Effector CD4-positive, alpha-beta T cell (primary cell): ENCODE results near the gene TNIK.

Source experiments
- DNase-seq: peaks from one replicate; pipeline ENCODE4 v3.0.0-alpha.2; 2020

Gene TNIK

DNA sequence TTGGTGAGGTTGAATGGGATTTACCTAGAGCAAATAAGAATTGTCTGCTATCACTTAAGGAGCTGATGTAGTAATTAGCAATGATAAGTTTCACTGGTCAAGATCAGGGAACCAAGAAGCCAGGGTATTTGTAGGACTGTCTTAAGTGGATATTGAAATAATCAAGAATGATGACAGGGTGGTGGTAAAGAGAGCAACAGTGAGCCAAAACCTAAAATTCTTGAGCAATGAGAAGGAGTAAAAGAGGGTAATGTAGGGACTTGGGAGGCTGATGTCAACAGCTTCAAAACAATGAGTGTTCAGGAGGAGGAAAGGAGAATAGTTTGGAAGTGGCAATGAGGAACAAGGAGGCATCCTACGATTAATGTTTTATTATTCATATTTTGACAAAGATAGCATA, 402.1 kb downstream of the TNIK start:
- no peak for DNase-seq

DNA sequence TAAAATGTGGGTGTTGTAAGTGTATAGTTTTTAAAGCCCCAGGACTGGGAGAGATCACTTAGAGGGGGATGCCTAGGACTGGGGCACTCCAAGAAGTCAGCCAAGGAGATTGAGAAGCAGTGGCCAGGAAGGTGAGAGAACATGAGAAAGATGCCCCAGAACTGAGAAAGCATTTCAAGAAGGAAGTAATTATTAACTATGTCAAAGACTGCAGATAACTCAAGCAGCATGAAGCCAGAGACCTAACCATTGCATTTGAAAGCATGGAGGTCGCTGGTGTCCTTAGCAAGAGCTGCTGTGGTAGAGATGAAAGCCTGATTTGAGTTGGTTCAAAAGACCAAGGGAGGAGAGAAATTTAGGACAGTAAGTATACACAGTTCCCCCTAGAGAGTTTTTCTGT, 403.1 kb downstream of the TNIK start:
- no peak for DNase-seq

DNA sequence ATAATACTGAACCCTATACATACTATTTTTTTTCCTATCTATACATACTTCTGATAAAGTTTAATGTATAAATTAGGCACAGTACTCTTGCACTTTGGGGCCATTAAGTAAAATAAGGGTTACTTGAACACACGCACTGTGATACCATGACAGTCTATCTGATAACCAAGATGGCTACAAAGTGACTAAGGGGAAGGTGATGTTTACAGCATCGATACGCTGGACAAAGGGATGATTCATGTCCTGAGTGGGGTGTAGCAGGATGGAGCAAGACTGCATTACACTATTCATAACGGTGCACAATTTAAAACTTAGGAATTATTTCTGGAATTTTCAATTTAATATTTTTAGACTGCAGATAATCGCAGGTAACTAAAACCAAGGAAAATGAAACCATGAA, 403.7 kb downstream of the TNIK start:
- no peak for DNase-seq

DNA sequence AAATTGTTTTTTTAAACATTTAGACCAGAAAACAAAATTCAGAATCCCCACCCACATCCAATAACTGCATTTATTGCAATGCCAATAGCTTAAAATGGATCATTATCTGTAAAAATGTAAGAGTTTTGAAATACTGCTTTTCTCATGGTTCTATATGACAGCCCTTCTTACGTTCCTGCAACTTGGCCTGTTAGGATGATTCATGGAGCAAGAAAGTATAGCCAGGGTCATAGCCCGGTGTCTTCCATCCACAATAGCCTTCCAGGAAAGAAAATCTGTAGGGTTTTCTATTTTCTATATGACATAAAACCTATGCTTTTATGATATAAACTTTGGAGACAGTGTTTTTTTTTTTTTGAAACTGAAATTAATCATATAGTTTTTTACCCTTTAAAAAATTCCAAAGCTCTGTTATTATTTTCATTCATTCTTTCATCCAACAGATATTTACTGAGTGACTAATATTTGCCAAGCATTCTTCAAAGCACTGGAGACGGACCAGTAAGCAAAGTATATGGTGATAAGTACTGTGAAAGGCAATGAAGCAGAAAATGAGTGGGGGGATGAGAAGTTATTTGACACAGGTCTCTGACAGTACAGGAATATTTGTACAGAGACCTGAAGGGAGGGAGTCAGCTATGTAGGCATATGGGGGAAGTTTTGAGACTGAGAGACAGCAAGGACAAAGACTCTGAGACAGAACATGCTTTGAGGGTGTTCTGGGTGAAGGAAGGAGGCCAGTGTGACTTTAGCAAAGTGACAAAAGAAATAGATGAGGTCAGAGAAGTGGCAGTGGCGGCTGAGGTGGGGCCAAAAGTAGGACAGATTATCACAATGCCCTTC, 404.6 kb downstream of the TNIK start:
- no peak for DNase-seq

DNA sequence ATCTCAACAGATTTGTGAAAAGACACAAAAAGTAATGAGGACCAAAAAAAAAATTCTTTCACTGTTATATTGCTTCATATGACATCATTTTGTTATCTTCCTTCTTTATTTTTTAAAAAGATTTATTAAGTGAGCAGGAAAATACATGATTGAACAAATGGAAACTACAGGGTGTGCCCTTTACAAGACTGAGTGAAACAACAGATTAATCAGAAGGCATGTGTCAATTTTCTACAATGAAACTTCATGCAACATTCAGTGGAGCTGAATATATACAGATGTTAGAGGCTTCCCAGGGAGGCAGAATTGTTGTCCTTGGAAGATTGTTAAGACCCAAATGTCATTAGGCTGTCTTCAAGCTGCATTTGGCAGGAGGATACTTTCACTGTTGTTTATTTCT, 405.3 kb downstream of the TNIK start:
- no peak for DNase-seq

DNA sequence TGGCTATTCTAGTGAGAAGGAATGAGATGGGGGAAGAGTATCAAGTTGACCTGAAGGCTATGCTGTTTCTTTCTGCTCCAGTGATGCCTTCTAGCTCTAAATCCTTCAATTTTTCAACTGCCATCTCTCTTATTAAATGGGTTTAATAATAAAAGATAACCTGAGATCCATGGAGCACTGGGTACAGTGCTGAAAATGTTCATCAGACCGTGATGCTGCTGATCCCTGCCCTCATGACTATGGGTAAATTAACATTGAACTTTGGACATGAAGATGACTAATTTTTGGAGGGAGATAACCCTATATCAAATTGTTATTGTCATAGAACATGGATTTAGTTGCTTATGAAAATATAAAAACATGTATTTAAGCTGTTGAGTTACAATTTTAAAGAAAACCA, 406.0 kb downstream of the TNIK start:
- DNase-seq: no peak

DNA sequence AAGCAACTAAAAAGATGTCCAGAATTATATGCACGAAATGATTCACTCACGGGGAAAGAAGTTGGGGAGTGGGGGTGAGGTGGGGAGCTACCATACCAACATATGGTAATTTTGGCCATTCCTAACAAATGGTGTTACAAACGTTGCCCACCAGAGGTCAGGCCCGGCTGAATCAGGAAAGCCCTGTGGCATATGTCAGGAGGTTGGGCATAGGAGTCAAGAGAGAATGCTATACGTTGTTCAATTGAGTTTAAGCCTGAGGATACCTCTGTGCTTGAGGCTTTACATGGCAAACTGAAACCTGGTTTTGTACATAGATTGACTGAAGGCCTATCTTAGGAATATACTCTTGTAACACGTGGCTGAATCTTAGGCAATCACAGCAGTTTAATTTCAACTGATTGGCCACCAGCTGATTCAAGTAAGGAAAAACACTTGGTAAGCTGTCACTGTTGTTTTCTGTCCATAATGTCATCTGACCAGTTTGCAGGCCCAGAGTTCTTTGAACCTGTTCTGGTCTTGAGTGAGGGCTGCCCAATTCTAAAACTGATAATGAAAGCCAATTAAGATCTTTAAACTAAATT, 410.3 kb downstream of the TNIK start:
- peak; percentile 7 for DNase-seq

DNA sequence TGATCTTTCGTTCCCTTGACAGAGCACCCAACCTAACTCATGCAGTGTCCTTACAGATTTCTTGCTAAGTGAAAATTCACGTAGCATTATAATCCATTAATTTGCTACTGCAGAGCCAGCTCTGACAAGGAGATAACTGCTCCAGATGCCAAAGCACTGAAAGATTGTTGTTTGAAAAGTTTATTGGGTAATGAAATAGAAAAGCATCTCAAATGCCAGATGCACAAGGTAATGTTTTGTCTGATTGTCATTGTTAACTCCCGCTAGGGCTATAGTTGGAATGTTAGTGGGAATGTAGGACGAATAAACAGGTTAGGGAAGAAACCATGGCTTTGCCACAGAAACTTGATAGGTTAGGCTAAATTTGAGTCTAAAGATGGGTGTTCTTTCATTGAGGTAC, 413.4 kb downstream of the TNIK start:
- no peak for DNase-seq

DNA sequence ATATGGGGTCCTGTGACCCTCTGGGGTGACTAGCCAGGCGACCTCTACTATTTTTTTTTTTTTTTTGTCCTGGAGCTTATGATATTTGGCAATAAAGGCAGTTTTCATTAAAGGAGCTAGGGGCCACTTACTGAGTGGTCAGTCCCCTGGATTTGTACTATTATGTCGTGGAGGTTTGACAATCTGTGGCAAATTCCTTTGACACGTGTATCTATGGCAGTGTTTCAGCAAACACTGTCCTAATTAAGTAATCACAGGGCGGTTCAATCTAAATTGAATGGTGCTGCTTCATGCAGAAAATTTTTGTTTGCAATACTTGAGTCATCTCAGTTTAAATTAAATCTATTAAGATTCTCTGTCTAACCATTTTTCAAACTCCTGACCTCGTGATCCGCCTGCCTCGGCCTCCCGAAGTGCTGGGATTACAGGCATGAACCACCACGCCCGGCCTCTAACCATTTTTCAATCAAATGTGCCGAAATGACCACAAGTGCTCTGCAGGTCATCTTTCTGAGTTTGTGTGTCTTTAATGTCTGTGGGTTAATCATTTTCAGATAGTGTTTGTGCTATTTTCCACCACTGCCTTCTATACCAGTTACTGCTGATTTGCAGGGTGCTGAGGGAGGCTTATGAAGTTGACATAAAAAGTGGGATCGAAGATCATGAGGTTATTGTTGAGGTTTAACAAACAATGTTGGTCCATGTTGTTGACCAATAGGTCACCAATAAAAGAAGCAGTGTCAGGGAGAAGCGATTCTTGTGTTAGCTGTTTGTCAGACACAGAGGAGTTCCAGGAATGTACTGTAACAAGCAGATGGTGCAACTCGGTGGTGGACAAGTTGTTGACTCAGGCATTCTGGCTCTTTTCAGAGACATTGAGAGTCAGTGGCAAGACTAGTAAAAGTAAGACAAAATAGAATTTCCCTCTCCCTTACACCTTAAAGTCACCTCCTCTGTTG, 415.1 kb downstream of the TNIK start:
- no peak for DNase-seq

DNA sequence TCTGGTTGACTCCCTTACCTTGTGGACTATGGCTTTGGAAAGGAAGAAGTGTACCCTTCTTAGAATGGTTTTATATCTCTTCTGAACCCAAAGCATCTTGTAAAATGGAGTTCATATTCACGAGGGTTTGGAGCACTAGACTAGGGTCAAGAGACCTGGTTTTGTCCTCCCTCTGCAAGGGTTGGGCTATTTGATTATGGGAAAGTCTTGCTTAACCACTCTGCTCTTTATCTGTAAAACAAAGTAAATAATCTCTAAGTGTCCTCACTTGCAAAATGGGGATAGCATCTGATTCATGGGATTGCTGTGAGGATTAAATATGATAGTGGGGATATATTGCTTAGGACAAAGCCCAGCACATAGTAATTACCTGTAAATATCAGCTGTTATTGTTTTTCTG, 415.8 kb downstream of the TNIK start:
- DNase-seq: no peak

DNA sequence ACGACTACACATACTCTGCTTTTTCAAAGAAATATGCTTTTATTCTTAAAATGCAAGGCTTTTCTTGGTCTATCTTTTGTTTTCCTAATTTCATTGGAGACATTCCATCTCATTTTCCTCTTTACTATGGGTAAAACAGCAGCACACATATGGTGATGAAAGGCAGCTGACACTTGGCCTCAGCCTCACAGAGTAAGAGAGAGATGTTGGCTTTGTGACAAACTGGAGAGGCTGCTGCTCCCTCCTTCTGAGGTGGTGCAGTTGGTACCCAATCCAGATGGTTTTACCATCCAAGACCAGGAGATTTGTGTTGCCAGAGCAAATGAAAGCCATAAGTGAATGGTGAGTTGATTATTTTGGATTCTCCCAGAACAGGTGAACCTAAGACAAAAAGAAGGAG, 420.5 kb downstream of the TNIK start:
- no peak for DNase-seq

DNA sequence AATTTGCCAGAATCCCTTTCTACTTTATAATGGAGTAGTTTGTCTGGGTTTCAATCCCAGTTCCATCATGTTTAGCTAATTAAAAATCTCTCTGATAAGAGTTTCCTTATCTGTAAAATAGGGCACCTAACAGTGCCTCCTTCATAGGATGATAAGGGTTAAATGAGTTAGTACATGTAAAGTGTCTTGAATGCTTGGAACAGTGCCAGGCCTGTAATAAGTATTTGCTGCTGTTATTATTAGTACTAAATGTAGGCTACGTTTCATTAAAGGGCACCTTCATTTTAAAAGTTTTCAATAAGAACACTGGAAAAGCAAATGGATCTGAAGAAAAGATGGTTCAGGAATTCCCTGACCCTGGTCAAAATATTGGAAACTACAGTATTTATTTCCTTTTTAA, 421.9 kb downstream of the TNIK start:
- no peak for DNase-seq

DNA sequence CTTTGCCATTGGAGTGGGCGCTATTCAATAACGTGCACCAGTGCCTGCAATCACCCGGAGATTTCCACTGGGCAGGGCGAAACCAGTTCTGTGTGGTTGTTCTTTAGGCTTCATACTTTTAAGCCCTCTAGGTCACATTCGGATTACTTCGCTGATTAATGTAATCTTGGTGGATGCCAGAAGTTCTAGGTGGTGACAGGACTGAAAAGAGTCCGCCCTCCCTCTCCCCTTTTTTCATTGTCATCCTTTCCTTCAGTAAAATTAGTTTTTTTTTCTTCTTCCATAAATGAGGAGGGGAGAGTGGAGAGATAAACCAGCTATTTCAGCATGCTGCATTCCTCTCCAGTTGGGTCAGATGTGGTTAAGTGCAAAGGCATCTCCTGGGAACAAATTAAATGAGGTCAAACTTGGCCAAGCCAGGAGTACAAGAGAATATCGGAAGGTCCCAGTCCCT, 431.4 kb downstream of the TNIK start:
- DNase-seq: no peak

DNA sequence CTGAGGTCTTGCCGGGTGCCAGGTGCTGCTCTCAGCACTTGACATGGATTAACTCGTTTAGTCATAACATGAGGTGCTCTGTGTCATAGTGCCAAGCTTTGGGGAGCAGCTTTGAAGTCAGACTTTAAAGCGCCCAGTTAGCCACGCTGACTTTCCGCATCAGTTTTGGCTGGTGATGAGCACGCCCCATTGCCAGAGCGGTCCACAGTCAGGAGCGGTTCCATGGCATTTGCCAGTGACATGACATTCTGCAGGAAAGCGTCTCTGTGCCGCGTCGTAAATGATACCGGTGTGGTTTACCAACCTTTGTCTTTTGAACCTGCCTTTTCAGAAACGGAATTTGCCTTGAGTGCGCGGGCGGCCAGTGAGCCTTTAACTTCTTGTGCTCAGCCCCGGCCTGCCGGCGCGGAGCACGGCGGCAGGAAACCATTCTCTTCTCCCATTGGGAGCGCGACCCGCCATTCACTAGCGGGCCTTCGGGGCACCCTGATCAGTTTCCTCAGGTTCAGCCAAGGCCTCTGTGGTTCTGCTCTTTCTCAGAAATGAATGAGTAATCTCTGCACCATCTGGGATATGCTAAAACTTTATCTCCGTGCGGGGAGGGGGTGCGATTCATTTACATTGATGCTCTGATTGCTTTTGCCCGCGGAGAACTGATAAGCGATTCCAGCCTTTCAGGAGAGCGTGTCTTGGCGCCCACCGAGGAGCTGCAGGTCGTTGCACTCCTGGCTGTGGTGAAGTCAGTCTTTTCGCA, 432.0 kb downstream of the TNIK start:
- DNase-seq: no peak

DNA sequence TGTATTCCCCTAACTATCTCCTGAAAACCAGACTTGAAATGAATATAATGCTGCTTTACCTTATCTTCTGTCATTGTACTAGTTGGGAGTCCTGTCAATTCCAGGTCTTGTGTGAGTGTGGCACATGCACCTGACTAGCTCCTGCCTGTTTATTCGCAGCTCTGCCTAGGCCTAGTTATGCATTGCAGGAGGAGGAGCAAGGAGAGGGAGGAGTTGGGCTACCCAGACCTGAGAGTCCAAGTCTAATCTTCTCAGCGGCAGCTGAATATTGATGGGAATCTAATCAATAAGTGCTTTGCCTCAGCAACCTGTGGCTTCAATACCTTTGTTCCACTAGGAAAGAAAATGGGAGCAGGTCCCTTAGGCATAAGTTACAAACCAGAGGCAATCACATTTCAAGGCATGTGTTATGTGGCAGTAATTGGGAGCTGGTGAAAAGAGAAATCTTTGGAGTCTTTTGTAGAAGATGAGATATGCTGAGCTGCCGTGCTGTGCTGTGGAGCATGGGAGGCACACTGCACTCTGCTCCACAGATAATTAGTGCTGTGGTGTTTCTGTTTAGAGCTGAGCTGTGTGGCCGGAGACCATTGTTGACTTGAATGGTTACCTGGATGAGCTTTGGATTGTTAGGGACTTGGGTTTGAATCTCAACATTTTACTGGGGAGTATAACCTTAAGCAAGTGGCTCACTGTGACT, 433.5 kb downstream of the TNIK start, which contains the start of gene SLC2A2:
TSS of gene SLC2A2 (minus strand) at position 124 of the 697 bp plus-strand sequence. CDS start at position 74, 50 bp downstream.
- DNase-seq: no peak

DNA sequence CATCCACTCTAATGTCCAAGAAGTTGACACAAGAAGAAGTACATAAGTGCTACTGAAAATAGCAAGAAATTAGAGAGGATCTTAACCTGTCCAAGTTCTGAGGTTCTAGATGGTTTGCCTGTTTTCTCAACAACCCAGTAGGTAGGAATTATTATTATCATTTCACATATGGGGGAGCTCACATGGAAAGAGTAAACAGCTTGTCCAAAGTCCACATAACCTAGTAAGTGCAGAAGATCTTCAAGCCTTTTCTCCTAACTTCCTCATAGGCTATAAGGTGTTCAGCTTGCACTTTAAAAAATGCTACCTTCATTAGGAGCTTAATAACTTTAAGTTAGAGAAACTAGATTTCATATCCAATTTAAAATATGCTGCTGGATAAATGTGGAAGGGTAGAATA, 436.6 kb downstream of the TNIK start:
- DNase-seq: no peak

DNA sequence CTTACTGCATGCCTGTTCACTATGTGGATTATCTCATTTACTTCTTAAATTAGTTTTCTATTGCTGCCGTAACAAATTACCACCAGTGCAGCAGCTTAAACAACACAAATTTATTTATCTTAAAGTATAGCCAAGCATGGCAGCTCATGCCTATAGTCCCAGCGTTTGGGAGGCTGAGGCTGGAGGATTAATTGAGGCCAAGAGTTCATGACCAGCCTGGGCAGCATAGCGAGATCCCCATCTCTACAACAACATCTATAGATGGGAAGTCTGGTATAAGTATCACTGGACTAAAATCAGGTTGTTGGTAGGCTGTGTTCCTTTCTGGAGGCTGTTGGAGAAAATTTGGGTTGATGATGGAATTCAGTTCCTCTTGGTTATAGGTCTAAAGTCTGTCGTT, 438.8 kb downstream of the TNIK start:
- DNase-seq: no peak

DNA sequence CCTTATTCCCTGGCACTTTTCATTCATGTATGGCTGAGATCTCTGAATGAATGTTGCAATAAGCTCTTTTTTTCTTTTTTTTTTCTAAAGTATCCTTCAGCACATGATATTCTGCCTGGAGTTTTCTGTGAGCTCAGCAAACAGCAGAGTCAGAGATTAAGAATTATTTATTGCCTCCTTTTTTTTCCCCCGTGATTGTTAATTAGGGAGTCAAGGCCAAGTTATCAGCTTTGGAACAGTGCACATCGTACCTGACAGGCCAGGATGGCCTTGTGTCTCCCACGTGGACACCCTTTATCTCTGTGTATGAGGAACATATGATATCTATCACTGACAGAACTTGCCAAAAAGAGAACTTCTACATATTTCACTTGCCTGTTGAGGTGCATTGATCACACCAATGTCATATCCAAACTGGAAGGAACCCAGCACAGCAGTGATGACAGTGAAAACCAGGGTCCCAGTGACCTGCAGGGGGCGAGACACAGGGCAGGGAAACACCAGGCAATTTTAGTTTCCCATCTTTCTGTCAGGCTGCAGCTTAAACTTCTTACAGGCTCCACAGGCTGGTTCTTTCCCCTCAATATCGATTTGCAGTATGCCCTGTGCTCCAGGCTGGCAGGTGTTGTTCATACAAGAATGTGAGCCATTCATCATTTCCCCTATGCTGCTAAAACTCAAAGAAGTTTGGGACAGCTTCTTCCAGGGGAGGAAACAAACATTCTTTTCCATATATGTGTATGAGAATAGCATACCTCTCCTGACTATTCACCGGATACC, 441.9 kb downstream of the TNIK start:
- no peak for DNase-seq

DNA sequence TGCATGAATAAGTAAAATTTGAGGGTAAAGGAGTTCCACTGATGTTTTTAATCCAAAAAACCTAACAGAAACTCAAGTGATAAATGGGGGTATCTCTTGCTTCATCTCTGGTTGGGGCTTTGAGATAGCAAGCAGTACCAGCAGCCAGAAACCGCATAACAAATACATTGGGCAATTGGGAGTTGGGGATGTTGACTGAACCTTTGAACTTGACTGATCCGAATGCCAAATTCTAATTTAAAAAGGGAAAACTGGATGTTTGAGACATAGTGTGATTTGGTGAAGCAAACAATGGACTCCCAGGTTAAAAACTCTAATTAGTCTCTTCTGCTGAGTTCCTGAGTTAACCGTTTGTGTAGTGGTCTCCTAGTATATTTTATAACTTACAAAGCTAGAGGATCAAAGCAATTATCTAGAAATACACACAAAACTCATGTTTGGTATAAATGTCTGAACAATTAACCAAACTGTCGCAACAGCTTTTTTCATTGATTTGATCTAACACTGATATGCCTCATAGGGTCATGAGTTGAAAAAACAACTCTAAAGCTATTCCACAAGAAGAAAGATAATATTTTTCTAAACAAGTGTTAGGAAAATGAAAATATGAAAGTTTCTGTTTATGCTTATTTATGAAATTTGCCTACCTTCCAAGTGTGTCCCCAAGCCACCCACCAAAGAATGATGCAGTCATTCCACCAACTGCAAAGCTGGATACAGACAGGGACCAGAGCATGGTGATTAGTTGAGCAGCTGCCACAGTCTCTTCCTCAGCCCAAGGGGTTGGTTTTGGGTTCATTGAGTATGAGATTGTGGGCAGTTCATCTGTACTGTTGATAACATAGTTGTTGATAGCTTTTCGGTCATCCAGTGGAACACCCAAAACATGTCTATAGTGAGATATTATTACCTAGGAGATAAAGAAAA, 446.1 kb downstream of the TNIK start:
- DNase-seq: no peak

DNA sequence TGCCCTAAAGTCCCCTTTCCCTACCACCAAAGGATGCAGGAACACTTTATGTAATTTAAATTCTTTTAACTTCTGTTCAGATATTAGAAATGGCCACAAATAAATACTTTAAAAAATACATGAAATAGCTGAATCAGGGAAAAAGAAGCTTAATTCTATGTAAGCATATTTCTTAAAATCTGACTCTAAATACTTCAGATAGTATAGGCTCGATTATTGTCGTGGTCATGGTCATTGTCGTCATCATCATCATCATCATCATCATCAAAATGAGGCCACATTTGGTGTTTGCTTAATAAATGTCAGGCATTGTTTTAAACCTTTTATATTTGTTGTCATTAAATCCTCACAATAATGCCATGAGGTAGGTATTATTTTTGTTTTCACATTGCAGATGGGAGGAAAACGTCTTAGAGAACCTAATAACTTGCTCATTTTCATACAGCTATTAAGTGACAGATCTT, 448.3 kb downstream of the TNIK start:
- no peak for DNase-seq
